PC-3 (cell line): ENCODE data around the gene LRBA. TPM values are rescaled to one million over a fixed set of nuclear protein-coding genes. Genes with fewer than 3 reads are reported as not detected.
A peak's percentile ranks its signal among the peaks of the same experiment; 100 is the strongest.
"Not testable (repeated sequence)": the region's sequence is repeated elsewhere in the genome, so short reads cannot be mapped to it uniquely, and the experiment has no call there.

Experiments used
- ATAC-seq: fragments of 200-7000 bp; cut with Tn5 transposase; 2 replicates; pipeline ENCODE4 v1.9.1; 2020; ENCODE audit warnings: mild to moderate bottlenecking, moderate library complexity
- BruUV-seq: library from RNA; stranded (reverse); fragments of 400-500 nt; replicated peaks from 2 replicates; lab custom pipeline; 2021; lab: Mats Ljungman, UMichigan
- CTCF ChIA-PET: fragments of 300-600 bp; sonication (Branson Sonifier 250); formaldehyde crosslinking; loops from one replicate; lab custom pipeline; 2022; ENCODE audit warnings: antibody characterized with exemption; lab: Charles Lee
- POLR2A ChIA-PET: fragments of 300-600 bp; sonication (Branson Sonifier 250); formaldehyde crosslinking; loops from one replicate; lab custom pipeline; 2022; ENCODE audit warnings: antibody characterized with exemption; ENCODE audit not compliant: unreplicated experiment; lab: Charles Lee
- DNase-seq: peaks from one replicate; pipeline ENCODE4 v3.0.0-alpha.2; 2015
- H2AFZ ChIP-seq: fragments of 300-600 bp; sonication (generic); 2 replicates; pipeline ENCODE4 v1.6.0; 2016; ENCODE audit warnings: antibody characterized with exemption, low read length
- H3F3A ChIP-seq: fragments of 300-600 bp; sonication (generic); one replicate; pipeline ENCODE4 v1.6.0; 2017; ENCODE audit warnings: antibody characterized with exemption, low read length, control low read depth, mild to moderate bottlenecking; ENCODE audit not compliant: unreplicated experiment
- H3K27ac ChIP-seq: fragments of 300-600 bp; sonication (generic); 2 replicates; pipeline ENCODE4 v1.5.1; 2016; ENCODE audit warnings: mild to moderate bottlenecking, low read length
- H3K27me3 ChIP-seq: fragments of 300-600 bp; sonication (generic); 2 replicates; pipeline ENCODE4 v1.6.1; 2016; ENCODE audit warnings: low read length, mixed read lengths
- H3K36me3 ChIP-seq: fragments of 300-600 bp; sonication (generic); 2 replicates; pipeline ENCODE4 v1.6.1; 2016; ENCODE audit warnings: low read depth, mixed run types, low read length, mixed read lengths
- H3K4me1 ChIP-seq: fragments of 300-600 bp; sonication (generic); 2 replicates; pipeline ENCODE4 v1.5.1; 2016; ENCODE audit warnings: low read length; ENCODE audit not compliant: insufficient read depth
- H3K4me2 ChIP-seq: fragments of 300-600 bp; sonication (generic); 2 replicates; pipeline ENCODE4 v1.6.0; 2016; ENCODE audit warnings: low read length
- H3K4me3 ChIP-seq: fragments of 300-600 bp; sonication (generic); 2 replicates; pipeline ENCODE4 v1.5.1; 2016; ENCODE audit warnings: mild to moderate bottlenecking, low read length, mixed read lengths
- H3K79me2 ChIP-seq: fragments of 300-600 bp; sonication (generic); 2 replicates; pipeline ENCODE4 v1.6.1; 2017; ENCODE audit warnings: low read length, mixed read lengths
- H3K9ac ChIP-seq: fragments of 300-600 bp; sonication (generic); 2 replicates; pipeline ENCODE4 v1.6.0; 2016; ENCODE audit warnings: mild to moderate bottlenecking, low read length
- H3K9me2 ChIP-seq: fragments of 300-600 bp; sonication (generic); replicated peaks from 2 replicates; pipeline ENCODE4 v1.6.1; 2016; ENCODE audit warnings: mixed run types, low read length, mixed read lengths
- H3K9me3 ChIP-seq: fragments of 300-600 bp; sonication (generic); 2 replicates; pipeline ENCODE4 v1.6.1; 2016; ENCODE audit warnings: low read length, mixed read lengths
- H4K20me1 ChIP-seq: fragments of 300-600 bp; sonication (generic); 2 replicates; pipeline ENCODE4 v1.6.1; 2016; ENCODE audit warnings: low read length, mixed read lengths
- CTCF ChIP-seq: fragments of 300-600 bp; sonication (generic); conservative IDR thresholded peaks from 2 replicates; pipeline ENCODE4 v1.5.1; 2017; ENCODE audit warnings: antibody characterized with exemption, low read depth, mild to moderate bottlenecking, low read length
- EZH2 ChIP-seq: fragments of 300-600 bp; sonication (generic); IDR thresholded peaks from one replicate; pipeline ENCODE4 v1.6.1; 2017; ENCODE audit warnings: antibody characterized with exemption, mild to moderate bottlenecking, low read length; ENCODE audit not compliant: unreplicated experiment
- EZH2phosphoT487 ChIP-seq: fragments of 300-600 bp; sonication (generic); IDR thresholded peaks from 2 replicates; pipeline ENCODE4 v1.6.1; 2018; ENCODE audit warnings: mild to moderate bottlenecking, antibody characterized with exemption, low read length, borderline replicate concordance
- intact Hi-C: fragments of 100-400 bp; cut with micrococcal nuclease; formaldehyde crosslinking; loops from 2 replicates; pipeline ENCODE4 v1.9.0; 2023
- total RNA-seq: library from RNA; depleted of rRNA; stranded (reverse); fragments of >200 nt; gene quantifications from 2 replicates; pipeline ENCODE4 v1.2.3, GENCODE V29; 2014

The LRBA gene
- total RNA-seq, 1 experiment from 2014 or later: 40.8 TPM

- Histone ChIP-seq H3K4me1 (peaks cover 25% of the 10 kb centered on the region), H3K27ac (peak overlapping the region; percentile 80)
- peak; percentile 91 for ATAC-seq
These were observed 350.1 kb downstream of the LRBA start for GRCh38 chr4:150664935-150665334.

DNA sequence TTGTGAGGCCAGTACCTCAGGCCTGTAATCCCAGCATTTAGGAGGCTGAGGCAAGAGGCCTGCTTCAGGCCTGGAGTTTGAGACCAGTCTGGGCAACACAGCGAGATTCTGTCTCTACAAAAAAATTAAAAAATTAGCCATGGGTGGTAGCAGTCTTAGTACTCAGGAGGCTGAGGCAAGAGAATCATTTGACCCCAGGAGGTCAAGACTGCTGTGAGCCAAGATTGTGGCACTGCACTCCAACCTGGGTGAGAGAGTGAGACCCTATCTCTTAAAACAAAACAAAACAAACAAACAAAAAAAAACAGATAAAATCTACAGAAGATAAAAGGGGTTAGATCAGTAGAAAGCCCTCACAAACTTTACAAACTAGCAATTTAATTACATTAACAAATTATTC, 352.4 kb downstream of the LRBA start:
- H3K4me1 ChIP-seq: peaks cover 25% of the 10 kb centered on the region
- CTCF ChIA-PET: no interaction called here
- no peaks in the 10 kb centered on the region for H4K20me1 ChIP-seq
- no peak overlapping the region for H3K4me3 ChIP-seq
- H3F3A ChIP-seq: no peaks in the 10 kb centered on the region
- no peak overlapping the region for H3K4me2 ChIP-seq
- no peak for DNase-seq
- intact Hi-C loops: no loop called here
- POLR2A ChIA-PET: no interaction called here
- ATAC-seq: no peak
- H2AFZ ChIP-seq: no peak overlapping the region
- H3K79me2 ChIP-seq: no peaks in the 10 kb centered on the region
- H3K9me2 ChIP-seq: no peaks in the 10 kb centered on the region
- no peak overlapping the region for H3K9ac ChIP-seq
- TF ChIP-seq EZH2: no peak
- TF ChIP-seq CTCF: no peak
- no peaks in the 10 kb centered on the region for H3K27me3 ChIP-seq
- no peaks in the 10 kb centered on the region for H3K36me3 ChIP-seq
- no TSS peak for BruUV-seq
- no peaks in the 10 kb centered on the region for H3K9me3 ChIP-seq
- H3K27ac ChIP-seq: no peak overlapping the region

More at GRCh38 chr4:150664935-150665334, 350.1 kb downstream of the LRBA start:
- TF ChIP-seq EZH2phosphoT487 (no peak), EZH2 (no peak), CTCF (no peak)
- CTCF ChIA-PET: no interaction called here
- no peak overlapping the region for H3K4me3 ChIP-seq
- no peaks in the 10 kb centered on the region for H3F3A ChIP-seq
- POLR2A ChIA-PET: no interaction called here
- intact Hi-C loops: no loop called here
- H3K9me3 ChIP-seq: no peaks in the 10 kb centered on the region
- H4K20me1 ChIP-seq: no peaks in the 10 kb centered on the region
- no peaks in the 10 kb centered on the region for H3K27me3 ChIP-seq
- peak; percentile 83 for DNase-seq
- H3K36me3 ChIP-seq: no peaks in the 10 kb centered on the region
- H3K9me2 ChIP-seq: no peaks in the 10 kb centered on the region
- no peak overlapping the region for H3K9ac ChIP-seq
- H3K79me2 ChIP-seq: no peaks in the 10 kb centered on the region
- H2AFZ ChIP-seq: no peak overlapping the region
- H3K4me2 ChIP-seq: peak overlapping the region; percentile 25
- BruUV-seq: no TSS peak

DNA sequence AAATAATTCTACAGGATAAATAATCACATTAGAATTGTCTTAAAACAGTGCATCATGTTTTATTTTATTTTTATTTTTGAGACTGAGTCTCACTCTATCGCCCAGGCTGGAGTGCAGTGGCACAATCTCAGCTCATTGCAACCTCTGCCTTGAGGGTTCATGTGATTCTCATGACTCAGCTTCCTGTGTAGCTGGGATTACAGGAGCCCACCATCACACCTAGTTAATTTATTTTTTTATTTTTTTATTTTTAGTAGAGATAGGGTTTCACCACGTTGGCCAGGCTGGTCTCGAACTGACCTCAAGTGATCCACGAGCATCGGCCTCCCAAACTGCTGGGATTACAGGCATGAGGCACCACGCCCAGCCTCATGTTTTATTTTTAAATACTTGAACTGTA, 353.5 kb downstream of the LRBA start:
- H3K4me1 ChIP-seq: peaks cover 21% of the 10 kb centered on the region
- CTCF ChIA-PET, ATAC-seq, intact Hi-C loops, H3K36me3 ChIP-seq, H3K27me3 ChIP-seq, H4K20me1 ChIP-seq, H3K27ac ChIP-seq, H3K9ac ChIP-seq, H2AFZ ChIP-seq, H3K4me2 ChIP-seq, H3K9me2 ChIP-seq, H3K9me3 ChIP-seq, DNase-seq, H3F3A ChIP-seq, H3K4me3 ChIP-seq, BruUV-seq, H3K79me2 ChIP-seq: not testable (repeated sequence)
- POLR2A ChIA-PET: interaction anchor here (0.6 kb wide), 1 partner anchor 9 kb away, joined by 3 read pairs; no protein-coding TSS in a partner anchor

DNA sequence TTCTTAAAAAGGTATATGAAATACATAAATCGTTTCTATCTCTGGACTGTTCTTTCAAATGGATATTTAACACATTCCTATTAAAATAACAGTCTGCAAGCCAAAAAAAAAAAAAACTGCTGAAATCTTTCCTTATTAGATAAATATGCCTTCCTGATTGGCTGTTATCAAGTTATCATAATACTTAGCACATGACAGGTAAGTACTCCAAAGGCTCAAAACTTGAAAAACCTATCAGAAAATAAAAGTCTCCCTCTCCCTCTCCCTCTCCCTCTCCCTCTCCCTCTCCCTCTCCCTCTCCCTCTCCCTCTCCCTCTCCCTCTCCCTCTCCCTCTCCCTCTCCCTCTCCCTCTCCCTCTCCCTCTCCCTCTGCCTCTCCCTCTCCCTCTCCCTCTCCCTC, 356.8 kb downstream of the LRBA start:
- ATAC-seq, H3K27me3 ChIP-seq, H3K9ac ChIP-seq, H4K20me1 ChIP-seq, H3K36me3 ChIP-seq, H3K4me3 ChIP-seq, H3K9me2 ChIP-seq, intact Hi-C loops, H3K9me3 ChIP-seq, DNase-seq, BruUV-seq, H3K4me2 ChIP-seq, H3K79me2 ChIP-seq, POLR2A ChIA-PET, H3K27ac ChIP-seq, H2AFZ ChIP-seq, H3F3A ChIP-seq, H3K4me1 ChIP-seq, CTCF ChIA-PET: not testable (repeated sequence)
